Keratinocyte (primary cell): ENCODE measurements around the gene CHCHD10. TPM values are rescaled to one million over a fixed set of nuclear protein-coding genes. Genes with fewer than 3 reads are reported as not detected.
A peak's percentile ranks its signal among the peaks of the same experiment; 100 is the strongest.

Experiments
- DNase-seq: peaks from one replicate; pipeline ENCODE4 v3.0.0-alpha.2; 2011; ENCODE audit warnings: low read depth, missing footprints, low spot score
- FAIRE-seq: peaks from 2 replicates; lab custom pipeline; 2011; peaks lifted over from hg19 to GRCh38; lab: Jason Lieb, UNC
- H2AFZ ChIP-seq: 2 replicates; pipeline ENCODE4 v1.6.0; 2012; ENCODE audit warnings: low read length, control low read depth, inconsistent platforms; ENCODE audit not compliant: control insufficient read depth
- H3K27ac ChIP-seq: 2 replicates; pipeline ENCODE4 v1.5.1; 2011; ENCODE audit warnings: low read length; ENCODE audit not compliant: control insufficient read depth, insufficient read depth
- H3K27me3 ChIP-seq: 3 replicates; pipeline ENCODE4 v1.6.0; 2011; ENCODE audit warnings: low read length; ENCODE audit not compliant: control insufficient read depth, insufficient read depth; ENCODE audit errors: extremely low read depth
- H3K36me3 ChIP-seq, 2 experiments: 2 replicates in 1 of 2; 3 replicates in 1 of 2; pipeline ENCODE4 v1.5.1; 2011; ENCODE audit warnings: low read length in 2 of 2, mild to moderate bottlenecking in 1 of 2; ENCODE audit not compliant: control insufficient read depth in 2 of 2, insufficient read depth in 2 of 2; ENCODE audit errors: extremely low read depth in 1 of 2
- H3K4me1 ChIP-seq: 3 replicates; pipeline ENCODE4 v1.5.1; 2011; ENCODE audit warnings: low read length; ENCODE audit not compliant: control insufficient read depth, insufficient read depth; ENCODE audit errors: extremely low read depth
- H3K4me2 ChIP-seq: 3 replicates; pipeline ENCODE4 v1.6.0; 2011; ENCODE audit warnings: low read depth, low read length; ENCODE audit not compliant: control insufficient read depth, insufficient read depth; ENCODE audit errors: extremely low read depth
- H3K4me3 ChIP-seq, 3 experiments: fragments of 200-600 bp in 1 of 3; sonication (generic) in 1 of 3; 2 replicates in 2 of 3; 3 replicates in 1 of 3; pipeline ENCODE4 v1.5.1; 2011 to 2016; ENCODE audit warnings: low read length in 3 of 3, mild to moderate bottlenecking in 3 of 3, control low read depth in 2 of 3, inconsistent platforms in 1 of 3, low read depth in 1 of 3, mixed read lengths in 1 of 3, mixed run types in 1 of 3, moderate library complexity in 1 of 3; ENCODE audit not compliant: control insufficient read depth in 2 of 3, insufficient read depth in 2 of 3; ENCODE audit errors: extremely low read depth in 1 of 3
- H3K79me2 ChIP-seq: 2 replicates; pipeline ENCODE4 v1.6.0; 2012; ENCODE audit warnings: low read length; ENCODE audit not compliant: control insufficient read depth, insufficient read depth
- H3K9ac ChIP-seq: 3 replicates; pipeline ENCODE4 v1.6.0; 2011; ENCODE audit warnings: low read length; ENCODE audit not compliant: control insufficient read depth, insufficient read depth; ENCODE audit errors: extremely low read depth
- H3K9me1 ChIP-seq: 3 replicates; pipeline ENCODE4 v1.6.0; 2011; ENCODE audit warnings: low read length; ENCODE audit not compliant: control insufficient read depth, insufficient read depth; ENCODE audit errors: extremely low read depth
- H3K9me3 ChIP-seq: 2 replicates; pipeline ENCODE4 v1.5.1; 2012; ENCODE audit warnings: low read depth, low read length; ENCODE audit not compliant: control insufficient read depth
- H4K20me1 ChIP-seq: 3 replicates; pipeline ENCODE4 v1.6.0; 2011; ENCODE audit warnings: low read length; ENCODE audit not compliant: control insufficient read depth, insufficient read depth; ENCODE audit errors: extremely low read depth
- CTCF ChIP-seq, 3 experiments: IDR thresholded peaks in 1 of 3; conservative IDR thresholded peaks in 1 of 3; optimal IDR thresholded peaks in 1 of 3; 2 replicates in 2 of 3; 3 replicates in 1 of 3; pipeline versions ENCODE3 to v1.5.1; 2011; ENCODE audit warnings: low read length in 3 of 3, mild to moderate bottlenecking in 3 of 3, moderate library complexity in 2 of 3, control low read depth in 1 of 3, inconsistent platforms in 1 of 3; ENCODE audit not compliant: insufficient read depth in 2 of 3; ENCODE audit errors: extremely low read depth in 1 of 3
- EZH2 ChIP-seq: IDR thresholded peaks from one replicate; pipeline ENCODE4 v1.6.1; 2012; ENCODE audit warnings: inconsistent platforms, mild to moderate bottlenecking, low read length, moderate library complexity
- dilution Hi-C: fragments of 300-500 bp; cut with MboI; formaldehyde crosslinking; loops from one replicate; pipeline ENCODE4 v1.7.0; 2020; ENCODE audit warnings: low sequenced_read_pairs; ENCODE audit not compliant: extremely low pct_ligation_motif_present
- polyA plus RNA-seq, 5 experiments: library from polyadenylated mRNA; depleted of rRNA in 3 of 5; stranded (reverse) in 3 of 5; stranded (forward) in 1 of 5; unstranded in 1 of 5; fragments of >200 nt; gene quantifications; 1 replicate in 1 of 5; 2 replicates in 3 of 5; 3 replicates in 1 of 5; pipeline versions ENCODE4 v1.2.1 to v1.2.3, GENCODE V29; 2011 to 2012; ENCODE audit warnings: missing spikeins in 2 of 5, low read depth in 1 of 5, low replicate concordance in 1 of 5

CHCHD10 gene
- polyA plus RNA-seq, 1 donor (not counting 4 experiments of a cell fraction or from before 2014, with no cell fraction given): 10.4 TPM

GRCh38 chr22:23775779-23776375 lies 8.1 kb upstream of the CHCHD10 start:
- FAIRE-seq (no peak), DNase-seq (no peak)
- Histone ChIP-seq H3K4me3 (no peak overlapping the region), H3K27ac (no peak overlapping the region), H3K9me1 (no peaks in the 10 kb centered on the region), H3K79me2 (no peaks in the 10 kb centered on the region), H2AFZ (no peak overlapping the region), H3K36me3 (no peaks in the 10 kb centered on the region), H4K20me1 (no peaks in the 10 kb centered on the region), H3K27me3 (peaks cover 16% of the 10 kb centered on the region), H3K9ac (no peak overlapping the region), H3K9me3 (no peaks in the 10 kb centered on the region), H3K4me2 (no peak overlapping the region), H3K4me1 (peaks cover 12% of the 10 kb centered on the region)
- TF ChIP-seq EZH2 (no peak), CTCF (optimal IDR thresholded peaks at IDR 0.05 in 1 of 3, IDR thresholded peaks at IDR 0.05 in 1 of 3, conservative IDR thresholded peaks at IDR 0.05 in 1 of 3; ENCODE audit: extremely low read depth in 1 of 3, insufficient read depth in 2 of 3, low read length in 3 of 3) (peak in 1 of 3 experiments; percentile 13)
- dilution Hi-C loops: no loop called here

DNA sequence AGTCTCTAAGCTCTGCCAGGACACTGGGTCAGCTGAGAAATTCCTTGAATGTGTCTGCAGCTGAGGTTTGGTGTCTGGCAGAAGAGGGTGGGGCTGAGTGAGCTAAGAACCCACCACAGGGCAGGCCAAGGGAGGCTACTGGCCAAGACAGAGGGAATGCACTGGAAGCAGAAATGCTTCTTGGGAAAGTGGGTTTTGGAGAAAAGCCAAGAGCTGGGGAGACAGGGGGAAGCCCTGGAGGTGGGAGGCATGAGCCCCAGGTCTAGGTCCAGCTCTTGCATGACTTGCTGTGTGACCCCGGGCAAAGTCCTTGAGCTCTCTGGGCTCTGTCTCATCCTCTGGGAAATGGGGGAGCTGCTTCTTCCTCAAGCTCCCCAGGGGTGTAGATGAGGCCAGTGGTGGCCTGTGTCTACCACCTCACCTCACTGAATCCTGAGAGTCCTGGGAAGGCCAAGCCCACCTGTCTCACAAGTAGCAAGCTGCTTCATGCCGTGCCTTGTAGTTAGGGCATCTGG lies 7.2 kb upstream of the CHCHD10 start:
- Histone ChIP-seq H3K9ac (no peak overlapping the region), H3K4me1 (peaks cover 12% of the 10 kb centered on the region), H3K36me3 (no peaks in the 10 kb centered on the region), H3K27ac (no peak overlapping the region), H4K20me1 (no peaks in the 10 kb centered on the region), H3K79me2 (no peaks in the 10 kb centered on the region), H3K9me1 (no peaks in the 10 kb centered on the region), H3K9me3 (no peaks in the 10 kb centered on the region), H2AFZ (no peak overlapping the region), H3K4me2 (no peak overlapping the region), H3K27me3 (peaks cover 16% of the 10 kb centered on the region), H3K4me3 (no peak overlapping the region)
- FAIRE-seq: no peak
- no peak for TF ChIP-seq EZH2
- TF ChIP-seq CTCF (optimal IDR thresholded peaks at IDR 0.05 in 1 of 3, IDR thresholded peaks at IDR 0.05 in 1 of 3, conservative IDR thresholded peaks at IDR 0.05 in 1 of 3; ENCODE audit: extremely low read depth in 1 of 3, insufficient read depth in 2 of 3, low read length in 3 of 3): no peak
- DNase-seq: no peak
- dilution Hi-C loops: no loop called here
